ENCODE data around the gene SMARCA1.

SMARCA1 gene

DNA sequence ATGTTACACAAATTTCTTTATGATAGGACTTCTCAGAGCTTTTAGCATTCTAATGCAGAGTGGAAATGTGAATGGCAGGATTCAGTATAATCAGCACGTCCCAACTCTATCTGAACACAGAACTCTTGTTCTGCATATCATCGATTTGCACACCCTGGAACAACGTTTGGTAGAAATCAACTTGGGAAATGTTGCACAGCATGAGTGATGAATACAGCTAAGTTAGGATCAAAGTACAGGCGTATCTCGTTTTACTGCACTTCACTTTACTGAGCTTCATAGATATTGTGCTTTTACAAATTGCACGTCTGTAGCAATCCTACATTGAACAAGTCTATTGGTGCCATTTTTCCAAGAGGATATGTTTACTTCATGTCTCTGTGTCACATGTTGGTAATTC lies 70.8 kb downstream of the SMARCA1 start:
- DNase-seq: no peak

- DNase-seq: no peak
Observed at GRCh38 chrX:129450123-129450522, 73.2 kb downstream of the SMARCA1 start.

- DNase-seq: no peak
Observed at GRCh38 chrX:129449148-129449547, 74.1 kb downstream of the SMARCA1 start.

- DNase-seq: no peak
Observed at GRCh38 chrX:129445436-129445835, 77.9 kb downstream of the SMARCA1 start.

- DNase-seq: no peak
Observed at GRCh38 chrX:129433945-129434344, 89.3 kb downstream of the SMARCA1 start.

- no peak for DNase-seq
Observed at GRCh38 chrX:129433461-129433860, 89.8 kb downstream of the SMARCA1 start.

DNA sequence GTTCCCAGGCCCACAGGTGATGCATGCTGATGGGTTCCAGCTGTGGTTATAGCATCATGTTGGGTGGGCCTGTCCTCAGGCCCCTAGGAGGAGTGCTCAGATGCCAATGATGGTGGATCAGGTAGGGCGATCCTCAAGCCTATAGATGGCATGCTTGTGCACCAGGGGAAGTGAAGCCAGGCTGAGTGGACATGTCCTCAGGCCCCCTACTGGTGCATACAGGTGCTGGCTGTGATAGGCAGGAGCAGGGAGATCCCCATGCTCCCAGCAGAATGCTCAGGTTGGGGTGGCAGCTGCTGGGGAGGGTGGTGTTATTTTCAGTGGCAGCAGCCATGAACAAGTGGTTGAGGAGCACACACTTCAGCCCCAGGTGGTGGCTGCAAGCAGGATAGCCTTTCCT lies 96.0 kb downstream of the SMARCA1 start:
- no peak for DNase-seq

DNA sequence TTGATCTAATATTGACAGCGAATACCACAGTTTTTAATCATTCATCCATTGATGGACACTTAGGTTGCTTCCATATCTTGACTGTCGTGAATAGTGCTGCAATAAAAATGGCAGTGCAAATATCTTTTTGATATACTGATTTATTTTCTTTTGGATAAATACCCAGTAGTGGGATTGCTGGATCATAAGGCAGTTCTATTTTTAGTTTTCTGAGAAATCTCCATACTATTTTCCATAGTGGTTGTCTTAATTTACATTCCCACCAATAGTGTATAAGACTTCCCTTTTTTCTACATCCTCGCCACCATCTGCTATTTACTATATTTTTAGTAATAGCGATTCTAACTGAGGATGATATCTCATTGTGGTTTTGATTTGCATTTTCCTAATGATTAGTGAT lies 100.1 kb downstream of the SMARCA1 start:
- no peak for DNase-seq

DNA sequence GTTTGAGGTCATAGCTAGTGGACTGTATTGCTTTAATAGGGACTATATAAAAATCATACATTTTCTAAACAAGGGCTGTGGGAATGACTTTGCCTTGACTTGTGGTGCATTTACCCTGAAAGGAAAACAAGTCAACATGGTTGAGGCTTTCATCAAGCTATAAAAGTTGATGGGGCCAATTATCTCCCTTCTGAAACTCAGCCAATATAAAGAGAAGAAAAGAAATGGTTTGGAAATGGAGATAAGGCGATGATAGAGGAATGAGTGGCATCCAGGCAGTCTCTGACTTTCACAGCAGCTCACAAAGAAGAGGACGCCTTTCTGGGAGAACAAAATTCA lies 118.7 kb downstream of the SMARCA1 start:
- DNase-seq: no peak

GRCh38 chrX:129403974-129404669 lies 119.2 kb downstream of the SMARCA1 start:
- DNase-seq: no peak
